ENCODE data around the gene C21orf58.
A peak's percentile ranks its signal among the peaks of the same experiment; 100 is the strongest.

DNA sequence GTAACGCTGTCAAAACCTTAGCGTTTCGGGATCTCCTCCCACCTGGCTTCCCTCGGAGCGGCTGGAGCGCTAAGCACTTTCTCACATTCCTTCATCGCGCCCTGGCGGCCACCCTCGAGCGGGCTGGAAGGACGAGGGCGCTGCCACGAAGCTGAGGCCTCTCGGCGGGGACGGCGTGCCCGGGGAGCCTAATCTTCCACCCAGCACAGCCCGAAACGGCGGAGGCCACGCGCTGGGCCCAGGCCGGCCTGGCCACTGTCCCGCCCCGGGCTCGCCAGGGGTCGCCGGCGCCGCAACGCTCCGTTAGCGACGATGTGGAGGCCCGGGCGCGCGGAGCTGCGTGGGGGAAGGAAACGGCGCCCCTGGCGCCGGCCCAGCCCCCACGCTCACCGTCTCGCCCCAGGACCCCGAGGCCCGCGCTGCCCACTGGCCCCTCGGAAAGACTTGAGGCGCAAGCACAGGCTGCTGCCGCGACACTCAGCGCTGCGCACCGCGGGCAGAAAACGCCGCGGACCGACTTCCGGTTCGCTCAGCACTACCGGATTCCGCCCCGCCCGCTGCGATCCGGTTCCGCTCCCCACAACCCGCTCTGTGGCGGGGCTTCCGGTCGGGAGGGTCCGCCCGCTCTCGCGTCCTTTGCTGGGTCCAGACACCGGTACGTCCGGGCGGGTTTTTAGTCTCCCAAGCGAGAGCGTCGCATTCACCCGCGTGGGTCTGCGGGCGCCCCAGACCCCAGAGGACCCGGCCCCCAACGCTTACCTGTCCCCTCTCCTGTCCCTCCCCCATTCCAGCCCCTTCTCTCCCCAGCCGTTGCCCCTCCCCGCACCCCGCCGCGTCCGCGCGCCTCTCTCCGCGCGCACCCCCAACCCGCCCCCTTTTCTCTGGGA, 37.7 kb downstream of the C21orf58 start, which contains the start of gene YBEY:
- TF ChIP-seq CBX3 (IDR thresholded peaks at IDR 0.05; ENCODE audit: low read depth) (peak; percentile 45; the same call in 1 of the 2 replicates), POLR2AphosphoS5 (IDR thresholded peaks at IDR 0.05; ENCODE audit: low read depth, low read length) (peak; percentile 91), POLR2A (IDR thresholded peaks at IDR 0.05; ENCODE audit: borderline replicate concordance, extremely low read depth, insufficient read depth, insufficient read length) (no peak), RAD21 (IDR thresholded peaks at IDR 0.05; ENCODE audit: low read depth) (peak; percentile 26), SP1 (IDR thresholded peaks at IDR 0.05; ENCODE audit: low read depth) (peak; percentile 54; the same call in 1 of the 2 replicates), EZH2phosphoT487 (IDR thresholded peaks at IDR 0.05; ENCODE audit: borderline replicate concordance) (no peak), JUND (IDR thresholded peaks at IDR 0.05) (no peak)
- TF ChIP-seq, protein P1, sequence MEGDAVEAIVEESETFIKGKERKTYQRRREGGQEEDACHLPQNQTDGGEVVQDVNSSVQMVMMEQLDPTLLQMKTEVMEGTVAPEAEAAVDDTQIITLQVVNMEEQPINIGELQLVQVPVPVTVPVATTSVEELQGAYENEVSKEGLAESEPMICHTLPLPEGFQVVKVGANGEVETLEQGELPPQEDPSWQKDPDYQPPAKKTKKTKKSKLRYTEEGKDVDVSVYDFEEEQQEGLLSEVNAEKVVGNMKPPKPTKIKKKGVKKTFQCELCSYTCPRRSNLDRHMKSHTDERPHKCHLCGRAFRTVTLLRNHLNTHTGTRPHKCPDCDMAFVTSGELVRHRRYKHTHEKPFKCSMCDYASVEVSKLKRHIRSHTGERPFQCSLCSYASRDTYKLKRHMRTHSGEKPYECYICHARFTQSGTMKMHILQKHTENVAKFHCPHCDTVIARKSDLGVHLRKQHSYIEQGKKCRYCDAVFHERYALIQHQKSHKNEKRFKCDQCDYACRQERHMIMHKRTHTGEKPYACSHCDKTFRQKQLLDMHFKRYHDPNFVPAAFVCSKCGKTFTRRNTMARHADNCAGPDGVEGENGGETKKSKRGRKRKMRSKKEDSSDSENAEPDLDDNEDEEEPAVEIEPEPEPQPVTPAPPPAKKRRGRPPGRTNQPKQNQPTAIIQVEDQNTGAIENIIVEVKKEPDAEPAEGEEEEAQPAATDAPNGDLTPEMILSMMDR (IDR thresholded peaks at IDR 0.05 in 2 of 3, conservative IDR thresholded peaks at IDR 0.05 in 1 of 3; ENCODE audit: borderline replicate concordance in 1 of 3, insufficient read depth in 1 of 3, low read depth in 2 of 3, low read length in 2 of 3), result peak in 2 of 3 experiments; percentile 24 to 34; a peak in 2 of 6 replicates
- TF ChIP-seq, protein P2, sequence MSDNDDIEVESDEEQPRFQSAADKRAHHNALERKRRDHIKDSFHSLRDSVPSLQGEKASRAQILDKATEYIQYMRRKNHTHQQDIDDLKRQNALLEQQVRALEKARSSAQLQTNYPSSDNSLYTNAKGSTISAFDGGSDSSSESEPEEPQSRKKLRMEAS (IDR thresholded peaks at IDR 0.05), result peak; percentile 72
- TF ChIP-seq, protein P3, sequence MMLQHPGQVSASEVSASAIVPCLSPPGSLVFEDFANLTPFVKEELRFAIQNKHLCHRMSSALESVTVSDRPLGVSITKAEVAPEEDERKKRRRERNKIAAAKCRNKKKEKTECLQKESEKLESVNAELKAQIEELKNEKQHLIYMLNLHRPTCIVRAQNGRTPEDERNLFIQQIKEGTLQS (IDR thresholded peaks at IDR 0.05), result no peak
- TF ChIP-seq, protein P4, sequence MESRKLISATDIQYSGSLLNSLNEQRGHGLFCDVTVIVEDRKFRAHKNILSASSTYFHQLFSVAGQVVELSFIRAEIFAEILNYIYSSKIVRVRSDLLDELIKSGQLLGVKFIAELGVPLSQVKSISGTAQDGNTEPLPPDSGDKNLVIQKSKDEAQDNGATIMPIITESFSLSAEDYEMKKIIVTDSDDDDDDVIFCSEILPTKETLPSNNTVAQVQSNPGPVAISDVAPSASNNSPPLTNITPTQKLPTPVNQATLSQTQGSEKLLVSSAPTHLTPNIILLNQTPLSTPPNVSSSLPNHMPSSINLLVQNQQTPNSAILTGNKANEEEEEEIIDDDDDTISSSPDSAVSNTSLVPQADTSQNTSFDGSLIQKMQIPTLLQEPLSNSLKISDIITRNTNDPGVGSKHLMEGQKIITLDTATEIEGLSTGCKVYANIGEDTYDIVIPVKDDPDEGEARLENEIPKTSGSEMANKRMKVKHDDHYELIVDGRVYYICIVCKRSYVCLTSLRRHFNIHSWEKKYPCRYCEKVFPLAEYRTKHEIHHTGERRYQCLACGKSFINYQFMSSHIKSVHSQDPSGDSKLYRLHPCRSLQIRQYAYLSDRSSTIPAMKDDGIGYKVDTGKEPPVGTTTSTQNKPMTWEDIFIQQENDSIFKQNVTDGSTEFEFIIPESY (IDR thresholded peaks at IDR 0.05; ENCODE audit: extremely low read depth, insufficient replicate concordance, low read length), result peak; percentile 87
